Stomach (tissue), 4 donors: ENCODE measurements around the gene POLD2.

ENCODE experiments used
- CTCF ChIP-seq, 7 experiments: fragments of 450-650 bp in 4 of 7; fragments of 200-600 bp in 3 of 7; sonication (generic) in 3 of 7; IDR thresholded peaks; one replicate each; pipeline ENCODE4 v1.5.1; 2016 to 2019; ENCODE audit warnings: antibody characterized with exemption in 7 of 7, control low read depth in 2 of 7, mild to moderate bottlenecking in 1 of 7
- POLR2AphosphoS5 ChIP-seq, 3 donors: sonication (generic); formaldehyde crosslinking; IDR thresholded peaks; one replicate each; pipeline ENCODE4 v1.6.1; 2016; ENCODE audit warnings: antibody characterized with exemption in 3 of 3

- TF ChIP-seq CTCF (IDR thresholded peaks at IDR 0.05): no peak
- no peak for TF ChIP-seq POLR2AphosphoS5 (IDR thresholded peaks at IDR 0.05)
Measured at GRCh38 chr7:44150466-44150832, 27.1 kb upstream of the POLD2 start.
